Mesodermal cell (in vitro differentiated cells): ENCODE measurements around the gene RHBDD1. TPM values are rescaled to one million over a fixed set of nuclear protein-coding genes. Genes with fewer than 3 reads are reported as not detected.
A peak's percentile ranks its signal among the peaks of the same experiment; 100 is the strongest.

ENCODE experiments used
- H3K27ac ChIP-seq: 2 replicates; pipeline ENCODE4 v1.7.0; 2013; ENCODE audit warnings: mild to moderate bottlenecking, low read depth, low read length, moderate library complexity; ENCODE audit not compliant: severe bottlenecking
- H3K36me3 ChIP-seq: 2 replicates; pipeline ENCODE4 v1.7.1; 2013; ENCODE audit warnings: mild to moderate bottlenecking, low read length, moderate library complexity; ENCODE audit not compliant: control insufficient read depth, insufficient read depth
- H3K4me1 ChIP-seq: one replicate; pipeline ENCODE4 v1.7.1; 2013; ENCODE audit warnings: mild to moderate bottlenecking, low read length; ENCODE audit not compliant: insufficient read depth, control insufficient read depth, poor library complexity, severe bottlenecking
- H3K4me3 ChIP-seq: 2 replicates; pipeline ENCODE4 v1.7.0; 2013; ENCODE audit warnings: low read length, control low read depth, mild to moderate bottlenecking; ENCODE audit not compliant: insufficient read depth, poor library complexity, severe bottlenecking; ENCODE audit errors: extremely low read depth
- H3K9me3 ChIP-seq: 2 replicates; pipeline ENCODE4 v1.7.1; 2013; ENCODE audit warnings: mild to moderate bottlenecking, low read length, moderate library complexity; ENCODE audit not compliant: control insufficient read depth
- WGBS, 2 experiments: methylation state at CpG; one replicate each; pipeline ENCODE4 v1.1.5; 2013; ENCODE audit warnings: missing lambda C conversion rate in 2 of 2; ENCODE audit not compliant: insufficient coverage in 2 of 2; 5-methylcytosine and 5-hydroxymethylcytosine counted together
- polyA plus RNA-seq, 2 experiments: library from polyadenylated mRNA; stranded (reverse); fragments of 50-300 nt; gene quantifications; one replicate each; pipeline ENCODE4 v1.2.3, GENCODE V29; 2013

RHBDD1 gene, protein sequence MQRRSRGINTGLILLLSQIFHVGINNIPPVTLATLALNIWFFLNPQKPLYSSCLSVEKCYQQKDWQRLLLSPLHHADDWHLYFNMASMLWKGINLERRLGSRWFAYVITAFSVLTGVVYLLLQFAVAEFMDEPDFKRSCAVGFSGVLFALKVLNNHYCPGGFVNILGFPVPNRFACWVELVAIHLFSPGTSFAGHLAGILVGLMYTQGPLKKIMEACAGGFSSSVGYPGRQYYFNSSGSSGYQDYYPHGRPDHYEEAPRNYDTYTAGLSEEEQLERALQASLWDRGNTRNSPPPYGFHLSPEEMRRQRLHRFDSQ
- 15.4 TPM for polyA plus RNA-seq (2013, experiment 1 of 2)
- 17.0 TPM for polyA plus RNA-seq (2013, experiment 2 of 2)

DNA sequence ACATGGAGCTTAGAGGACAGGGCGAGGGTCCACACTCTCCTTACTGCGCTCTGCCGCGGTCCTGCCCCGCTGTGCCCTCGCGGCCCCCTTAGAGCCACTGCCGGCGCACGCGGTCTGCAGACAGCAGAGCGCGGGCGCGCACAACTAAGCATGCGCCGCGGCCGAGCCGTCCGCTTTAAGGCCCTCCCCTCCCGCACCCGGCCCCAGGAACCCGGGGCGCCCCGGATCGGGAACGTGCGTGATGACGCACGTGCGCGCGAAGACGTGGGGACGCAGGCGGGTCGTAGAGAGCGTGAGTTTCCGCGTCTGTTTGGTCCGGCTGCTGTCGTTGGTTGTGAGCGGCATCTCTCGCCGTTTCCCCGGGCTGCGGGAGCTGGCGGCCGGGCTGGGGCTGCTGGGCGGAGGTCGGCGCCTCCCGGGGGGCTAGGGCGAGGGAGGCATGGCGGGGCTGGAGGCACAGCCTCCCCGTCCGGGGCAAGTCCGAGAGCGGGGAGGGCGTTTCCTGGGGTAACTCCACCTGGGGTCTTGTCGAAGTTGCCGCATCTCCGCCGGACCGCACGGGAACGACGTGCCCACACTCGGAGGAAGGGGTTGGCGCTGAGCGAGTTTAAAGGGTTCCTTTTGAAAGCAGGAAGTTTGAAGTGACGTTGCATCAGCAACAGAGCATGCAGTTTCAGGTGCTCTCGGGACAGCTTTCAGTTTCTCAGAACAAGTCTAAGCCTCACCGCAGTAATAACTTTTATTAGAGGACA, at the start of gene RHBDD1:
Gene RHBDD1 (plus strand): TSS at position 259 of the 752 bp plus-strand sequence. CDS start 28,640 bp downstream, outside the sequence.
- H3K4me1 ChIP-seq: peaks cover 4% of the 10 kb centered on the region
- no peaks in the 10 kb centered on the region for H3K36me3 ChIP-seq
- H3K4me3 ChIP-seq: peak within 1 kb of the TSS; percentile 67
- 1 to 2% methylated on average over 48 to 70 of the region's 75 CpGs for WGBS, 2 experiments
- no peaks in the 10 kb centered on the region for H3K9me3 ChIP-seq
- peak within 1 kb of the TSS; percentile 92 for H3K27ac ChIP-seq

DNA sequence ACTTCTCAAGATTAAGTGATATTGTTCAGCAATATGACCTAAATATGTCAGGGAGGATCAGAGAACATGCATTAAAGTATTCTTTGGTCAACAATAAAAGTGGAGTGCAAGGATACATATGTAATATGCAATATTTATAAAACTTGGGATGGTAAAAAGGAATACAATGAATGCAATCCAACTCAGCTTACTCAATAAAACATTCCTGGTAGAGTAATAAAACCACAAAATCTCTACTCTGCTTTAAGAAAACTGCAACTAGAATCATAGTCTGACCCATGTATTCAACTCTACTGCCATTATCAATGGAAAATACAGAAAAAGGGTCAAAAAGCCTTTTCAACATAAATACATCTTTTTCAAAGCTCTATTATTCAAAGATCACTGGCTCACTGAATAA, 47.8 kb upstream of the RHBDD1 start:
- H3K4me3 ChIP-seq: no peak overlapping the region
- H3K36me3 ChIP-seq: peaks cover 81% of the 10 kb centered on the region
- H3K4me1 ChIP-seq: no peaks in the 10 kb centered on the region
- H3K9me3 ChIP-seq: no peaks in the 10 kb centered on the region
- H3K27ac ChIP-seq: no peak overlapping the region

DNA sequence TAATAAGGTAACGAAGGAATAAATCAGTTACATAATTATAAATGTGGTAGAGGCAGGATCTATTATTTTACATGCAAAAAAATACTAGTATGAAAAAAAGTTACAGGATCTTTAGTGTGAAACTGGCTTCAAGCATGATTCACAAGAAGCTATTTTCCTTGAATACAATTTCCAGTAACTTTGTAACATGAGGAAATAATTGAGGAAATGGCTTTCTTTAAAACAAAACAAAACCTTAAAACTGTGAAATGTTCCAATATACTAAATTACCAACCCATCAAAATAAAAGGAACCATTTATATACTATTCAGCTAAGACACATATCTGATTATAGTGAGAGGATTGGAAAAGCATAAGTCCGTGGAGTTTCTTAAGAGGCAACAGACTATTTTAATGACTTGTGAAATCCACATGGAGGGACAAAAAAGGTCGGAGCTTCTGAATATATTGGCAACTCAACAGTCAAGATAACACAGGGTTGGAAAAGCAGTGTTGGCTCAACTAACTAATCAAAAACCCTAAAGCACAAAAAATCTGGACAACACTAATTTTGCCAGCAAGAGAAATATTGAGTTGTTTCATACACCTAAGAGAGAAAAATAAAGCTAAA, 46.9 kb upstream of the RHBDD1 start:
- H3K27ac ChIP-seq: no peak overlapping the region
- H3K9me3 ChIP-seq: no peaks in the 10 kb centered on the region
- H3K36me3 ChIP-seq: peaks cover 78% of the 10 kb centered on the region
- 76% methylated on average over 2 of the region's 3 CpGs; no CpG with 5 or more reads in 1 of the 2 experiments for WGBS, 2 experiments
- no peak overlapping the region for H3K4me3 ChIP-seq
- H3K4me1 ChIP-seq: no peaks in the 10 kb centered on the region

DNA sequence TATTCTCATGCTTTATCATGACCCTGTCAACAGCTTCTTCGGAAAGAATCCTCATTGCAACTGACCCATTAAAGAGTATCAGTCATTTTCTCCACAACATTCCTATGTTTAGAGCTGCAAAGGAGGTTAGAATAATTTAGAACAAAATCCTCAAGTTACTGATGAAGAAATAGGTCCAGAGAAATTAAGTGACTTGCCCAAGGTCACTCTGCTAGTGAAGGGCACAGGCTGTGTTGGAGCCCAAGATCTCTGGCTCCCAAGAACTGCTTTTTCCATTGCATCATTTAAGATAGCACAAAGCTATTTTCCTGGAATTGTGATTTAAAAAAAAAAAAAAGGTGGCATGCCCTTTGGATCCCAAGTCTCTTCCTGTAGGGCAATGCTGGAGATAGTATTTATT, 45.8 kb upstream of the RHBDD1 start:
- Histone ChIP-seq H3K4me3 (no peak overlapping the region), H3K36me3 (peaks cover 79% of the 10 kb centered on the region), H3K4me1 (peaks cover 2% of the 10 kb centered on the region), H3K9me3 (no peaks in the 10 kb centered on the region), H3K27ac (no peak overlapping the region)
- WGBS, 2 experiments: 83 to 100% methylated on average over 1 of the region's 1 CpG

DNA sequence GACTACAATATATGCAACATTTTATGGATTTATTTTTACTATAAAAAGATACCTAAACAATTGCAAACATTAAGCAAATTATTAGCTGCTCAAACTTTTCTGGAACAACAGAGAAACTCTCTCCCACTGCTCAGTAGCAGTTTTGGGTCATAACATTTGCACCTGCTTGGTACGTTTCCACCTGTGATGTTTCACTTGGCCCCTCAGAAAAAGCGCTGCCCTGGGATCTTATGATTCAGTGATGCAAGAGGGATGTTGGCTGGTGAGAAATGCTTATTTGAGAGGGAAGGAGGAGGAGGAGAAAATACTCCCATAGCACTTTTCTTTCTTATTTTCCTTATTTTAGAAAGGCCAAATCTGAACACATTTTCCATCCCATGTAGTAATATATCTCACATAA, 45.4 kb upstream of the RHBDD1 start:
- Histone ChIP-seq H3K4me3 (no peak overlapping the region), H3K4me1 (peaks cover 7% of the 10 kb centered on the region), H3K9me3 (no peaks in the 10 kb centered on the region), H3K36me3 (peaks cover 79% of the 10 kb centered on the region), H3K27ac (no peak overlapping the region)
- 85% methylated on average over 2 of the region's 2 CpGs; no CpG with 5 or more reads in 1 of the 2 experiments for WGBS, 2 experiments

DNA sequence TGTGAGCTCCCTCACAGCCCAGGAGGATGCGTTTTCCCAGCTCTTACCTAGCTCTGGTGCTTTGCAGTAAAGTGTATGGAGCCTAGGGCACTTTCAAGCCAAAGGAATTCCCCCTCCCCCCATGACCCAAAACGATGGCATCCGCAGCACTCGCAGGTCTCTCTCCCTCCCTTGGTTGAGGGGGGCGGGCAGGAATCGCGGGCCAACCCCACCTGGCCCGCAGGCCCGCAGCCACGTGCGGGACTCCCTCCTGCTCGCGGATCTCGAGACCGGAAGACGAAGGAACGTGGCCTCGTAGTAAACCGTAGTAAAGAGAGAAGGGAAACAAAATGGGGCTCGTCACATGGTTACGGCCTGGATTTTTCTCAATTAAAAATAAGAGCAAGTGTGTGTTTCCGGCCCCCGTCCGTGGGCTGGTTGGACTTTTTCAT, 44.8 kb upstream of the RHBDD1 start:
- Histone ChIP-seq H3K36me3 (peaks cover 80% of the 10 kb centered on the region), H3K4me1 (peaks cover 7% of the 10 kb centered on the region), H3K27ac (peak overlapping the region; percentile 69), H3K9me3 (no peaks in the 10 kb centered on the region), H3K4me3 (peak overlapping the region; percentile 85)
- 8 to 9% methylated on average over 21 of the region's 24 CpGs for WGBS, 2 experiments

DNA sequence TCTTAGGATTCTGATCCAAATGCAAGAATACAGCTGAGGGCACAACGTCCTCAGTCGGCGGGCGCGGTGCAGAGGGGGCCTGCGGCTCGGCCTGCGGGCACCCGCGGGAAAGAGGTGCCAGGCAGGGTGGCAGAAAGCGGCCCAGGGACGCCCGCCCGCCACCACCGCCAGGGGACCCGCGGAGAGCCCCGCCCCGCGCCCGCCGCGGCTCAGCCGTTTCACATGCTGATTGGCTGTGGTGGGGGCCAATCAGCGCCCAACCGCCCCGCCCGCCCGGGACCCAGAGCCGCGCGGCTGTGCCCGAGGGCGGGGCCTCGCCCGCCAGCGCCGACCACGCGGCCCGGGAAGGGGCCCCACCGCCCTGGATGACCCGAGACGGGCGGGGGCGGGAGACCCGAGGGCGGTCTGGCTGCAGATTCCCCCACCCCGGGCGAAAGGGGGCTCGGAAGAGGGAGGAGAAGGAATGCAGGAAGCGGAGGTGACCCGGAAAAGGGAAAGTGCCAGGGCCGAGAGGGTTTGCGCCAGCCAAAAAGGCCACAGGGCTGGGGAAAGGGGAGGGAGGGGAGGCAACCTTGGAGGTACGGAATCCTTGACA, 44.3 kb upstream of the RHBDD1 start:
- WGBS, 2 experiments: 1 to 4% methylated on average over 18 to 40 of the region's 56 CpGs
- peak overlapping the region; percentile 85 for H3K4me3 ChIP-seq
- peak overlapping the region; percentile 77 for H3K27ac ChIP-seq
- H3K36me3 ChIP-seq: peaks cover 80% of the 10 kb centered on the region
- H3K9me3 ChIP-seq: no peaks in the 10 kb centered on the region
- peaks cover 7% of the 10 kb centered on the region for H3K4me1 ChIP-seq

DNA sequence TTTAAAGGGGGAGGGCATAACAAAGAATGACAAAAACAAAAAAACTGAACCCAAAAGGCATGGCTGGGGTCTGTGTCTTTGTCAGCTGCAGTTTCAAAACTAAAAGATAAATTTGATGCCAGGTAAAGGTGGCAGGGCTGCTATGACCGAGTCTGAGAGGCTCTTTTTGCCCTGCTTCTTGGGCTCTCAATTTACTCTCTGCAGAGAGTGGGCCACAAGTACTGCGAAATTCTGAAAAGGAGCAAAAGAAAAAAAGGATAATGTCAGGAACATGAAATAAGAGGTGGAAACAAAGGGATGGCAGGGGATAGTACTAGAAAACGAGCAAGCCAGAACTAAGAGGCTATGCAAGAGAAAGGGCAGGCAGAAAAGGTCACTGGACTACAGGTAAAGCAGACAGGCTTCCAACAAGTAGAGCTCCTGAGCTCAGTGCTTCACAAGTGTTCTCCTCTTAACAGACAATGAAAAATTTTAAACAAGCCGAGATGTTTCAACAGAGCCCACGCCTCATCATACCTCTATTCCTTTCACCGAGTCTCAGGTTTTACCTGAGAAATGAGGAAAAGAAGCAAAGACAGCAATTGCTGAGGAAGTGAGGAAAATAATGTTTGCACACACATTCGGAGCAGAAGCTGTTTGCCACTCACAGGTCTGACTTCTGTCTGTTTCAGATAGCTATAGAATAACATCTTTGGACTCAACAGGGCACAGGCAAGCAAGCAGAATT, 43.5 kb upstream of the RHBDD1 start:
- Histone ChIP-seq H3K27ac (peak overlapping the region; percentile 77), H3K4me1 (peaks cover 14% of the 10 kb centered on the region), H3K36me3 (peaks cover 80% of the 10 kb centered on the region), H3K9me3 (no peaks in the 10 kb centered on the region), H3K4me3 (peak overlapping the region; percentile 85)
- WGBS, 2 experiments: 36 to 41% methylated on average over 4 to 6 of the region's 7 CpGs

DNA sequence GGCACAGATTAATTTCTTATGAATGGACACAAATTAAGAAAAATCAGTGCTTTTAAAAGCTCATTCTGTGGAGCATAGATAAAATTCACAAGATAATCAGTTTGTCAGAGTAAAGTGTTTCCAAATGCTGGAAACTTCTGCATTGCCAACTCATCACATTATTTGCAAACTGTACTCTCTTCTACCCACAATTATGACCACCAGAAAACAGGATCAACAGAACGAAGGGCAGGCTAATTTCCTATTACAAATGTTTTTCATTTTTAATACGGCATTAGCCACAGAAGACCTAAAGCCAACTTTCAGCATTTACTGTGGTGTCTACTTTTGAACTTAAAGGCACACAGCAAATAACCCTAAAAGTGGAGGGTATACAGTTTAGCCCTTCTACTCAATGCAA, 42.2 kb upstream of the RHBDD1 start:
- no peaks in the 10 kb centered on the region for H3K9me3 ChIP-seq
- WGBS, 2 experiments: 54 to 63% methylated on average over 2 of the region's 2 CpGs
- peak overlapping the region; percentile 85 for H3K4me3 ChIP-seq
- peaks cover 18% of the 10 kb centered on the region for H3K4me1 ChIP-seq
- H3K36me3 ChIP-seq: peaks cover 82% of the 10 kb centered on the region
- peak overlapping the region; percentile 23 for H3K27ac ChIP-seq

DNA sequence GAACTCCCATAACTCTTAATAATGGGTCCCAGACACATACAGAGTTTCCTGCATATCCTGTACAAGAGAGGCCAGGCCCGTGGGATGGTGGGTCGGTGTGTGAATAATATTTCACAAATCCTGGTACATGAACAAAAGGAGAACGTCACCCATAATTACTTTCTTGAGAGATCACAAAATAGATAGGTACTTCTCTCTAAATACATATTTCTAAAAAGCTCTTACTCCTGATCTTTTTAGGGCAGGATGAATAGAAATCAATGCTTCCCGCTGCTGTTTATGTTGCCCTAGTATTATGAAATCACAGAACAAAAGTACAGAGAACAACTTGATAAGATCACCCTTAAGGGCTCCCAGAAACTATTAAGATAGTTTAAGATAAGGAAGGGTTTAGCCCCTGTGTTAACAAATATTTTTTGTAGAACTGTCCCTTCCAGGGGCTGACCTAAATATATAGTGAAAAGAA, 41.6 kb upstream of the RHBDD1 start:
- peak overlapping the region; percentile 23 for H3K27ac ChIP-seq
- H3K4me1 ChIP-seq: peaks cover 18% of the 10 kb centered on the region
- no peaks in the 10 kb centered on the region for H3K9me3 ChIP-seq
- no CpG with 5 or more reads among the region's 4 CpGs for WGBS, 2 experiments
- H3K36me3 ChIP-seq: peaks cover 82% of the 10 kb centered on the region
- peak overlapping the region; percentile 85 for H3K4me3 ChIP-seq
